GM19099 (cell line): Measurements from ENCODE around the gene MX2.

Source experiments
- POLR2A ChIP-seq: IDR thresholded peaks from 3 replicates; pipeline ENCODE4 v1.6.1; 2011; ENCODE audit warnings: low read depth; ENCODE audit not compliant: insufficient read length; ENCODE audit errors: extremely low read depth

Gene MX2

GRCh38 chr21:41326414-41327080 is 35.3 kb upstream of the MX2 start:
- TF ChIP-seq POLR2A, result no peak

- TF ChIP-seq POLR2A, result no peak
Observed at GRCh38 chr21:41327753-41328152, 34.1 kb upstream of the MX2 start.

- TF ChIP-seq POLR2A, result no peak
Observed at GRCh38 chr21:41328660-41329607, 32.9 kb upstream of the MX2 start.

GRCh38 chr21:41333752-41334151 is 28.1 kb upstream of the MX2 start:
- TF ChIP-seq POLR2A, result no peak

- no peak for TF ChIP-seq POLR2A
Observed at GRCh38 chr21:41337515-41337914, 24.3 kb upstream of the MX2 start.

- TF ChIP-seq POLR2A, result no peak
Observed at GRCh38 chr21:41338455-41338854, 23.4 kb upstream of the MX2 start.

- TF ChIP-seq POLR2A, result no peak
Observed at GRCh38 chr21:41342035-41342434, 19.8 kb upstream of the MX2 start.

GRCh38 chr21:41344146-41344545 is 17.7 kb upstream of the MX2 start:
- TF ChIP-seq POLR2A, result no peak

- no peak for TF ChIP-seq POLR2A
Observed at GRCh38 chr21:41345356-41345755, 16.5 kb upstream of the MX2 start.

- TF ChIP-seq POLR2A, result no peak
Observed at GRCh38 chr21:41345934-41346685, 15.7 kb upstream of the MX2 start.

GRCh38 chr21:41346758-41347157 is 15.1 kb upstream of the MX2 start:
- TF ChIP-seq POLR2A, result no peak

GRCh38 chr21:41348434-41348833 is 13.4 kb upstream of the MX2 start:
- TF ChIP-seq POLR2A, result no peak

- no peak for TF ChIP-seq POLR2A
Observed at GRCh38 chr21:41349126-41349525, 12.7 kb upstream of the MX2 start.

- no peak for TF ChIP-seq POLR2A
Observed at GRCh38 chr21:41349619-41350390, 12.0 kb upstream of the MX2 start.
